Measurements from ENCODE around the gene UBE2D4.

GRCh38 chr7:43891069-43891955, 34.9 kb upstream of the UBE2D4 start:
- no peak for TF ChIP-seq CTCF (IDR thresholded peaks at IDR 0.05)
- no peak for TF ChIP-seq POLR2A (IDR thresholded peaks at IDR 0.05)
- no peak for TF ChIP-seq POLR2AphosphoS5 (IDR thresholded peaks at IDR 0.05; ENCODE audit: insufficient read depth in 1 of 2, low read depth in 1 of 2)
